Left ventricle myocardium inferior (tissue), 1 donor: Measurements from ENCODE around the gene MYOM1. TPM values are rescaled to one million over a fixed set of nuclear protein-coding genes. Genes with fewer than 3 reads are reported as not detected.

Experiments used
- DNase-seq: peaks from one replicate; pipeline ENCODE4 v3.0.0-alpha.2; 2020
- H3K27ac ChIP-seq: fragments of 200-600 bp; replicated peaks from 2 replicates; pipeline ENCODE4 v1.8.0; 2021
- H3K27me3 ChIP-seq: fragments of 200-600 bp; 2 replicates; pipeline ENCODE4 v1.8.0; 2021; ENCODE audit warnings: low read depth
- H3K36me3 ChIP-seq: fragments of 200-600 bp; 2 replicates; pipeline ENCODE4 v1.8.0; 2021
- H3K4me1 ChIP-seq: fragments of 200-600 bp; 2 replicates; pipeline ENCODE4 v1.8.0; 2021
- H3K4me3 ChIP-seq: fragments of 200-600 bp; 2 replicates; pipeline ENCODE4 v1.8.0; 2021; ENCODE audit warnings: mild to moderate bottlenecking, moderate library complexity
- H3K9me3 ChIP-seq: fragments of 200-600 bp; replicated peaks from 2 replicates; pipeline ENCODE4 v1.8.0; 2021
- intact Hi-C: fragments of 100-400 bp; cut with micrococcal nuclease; formaldehyde crosslinking; loops from one replicate; pipeline ENCODE4 v1.11.0; 2022
- total RNA-seq: library from RNA; stranded (reverse); fragmentation: NEBNext Ultra II Directional; extraction: Animal tissue kit (Norgen Biotek cat#: 25700); gene quantifications from one replicate; pipeline ENCODE4 v1.2.1, GENCODE V29; 2021
- TF ChIP-seq, protein P1 (sequence below): fragments of 200-600 bp; IDR thresholded peaks from 2 replicates; pipeline ENCODE4 v1.8.0; 2021; ENCODE audit warnings: antibody characterized with exemption, mild to moderate bottlenecking, borderline replicate concordance
- donor health status: DM: no; HTN: yes; CAD: no; lungs with severe emphysema.

Gene MYOM1
- total RNA-seq, 1 donor from 2014 or later: 667 TPM

DNA sequence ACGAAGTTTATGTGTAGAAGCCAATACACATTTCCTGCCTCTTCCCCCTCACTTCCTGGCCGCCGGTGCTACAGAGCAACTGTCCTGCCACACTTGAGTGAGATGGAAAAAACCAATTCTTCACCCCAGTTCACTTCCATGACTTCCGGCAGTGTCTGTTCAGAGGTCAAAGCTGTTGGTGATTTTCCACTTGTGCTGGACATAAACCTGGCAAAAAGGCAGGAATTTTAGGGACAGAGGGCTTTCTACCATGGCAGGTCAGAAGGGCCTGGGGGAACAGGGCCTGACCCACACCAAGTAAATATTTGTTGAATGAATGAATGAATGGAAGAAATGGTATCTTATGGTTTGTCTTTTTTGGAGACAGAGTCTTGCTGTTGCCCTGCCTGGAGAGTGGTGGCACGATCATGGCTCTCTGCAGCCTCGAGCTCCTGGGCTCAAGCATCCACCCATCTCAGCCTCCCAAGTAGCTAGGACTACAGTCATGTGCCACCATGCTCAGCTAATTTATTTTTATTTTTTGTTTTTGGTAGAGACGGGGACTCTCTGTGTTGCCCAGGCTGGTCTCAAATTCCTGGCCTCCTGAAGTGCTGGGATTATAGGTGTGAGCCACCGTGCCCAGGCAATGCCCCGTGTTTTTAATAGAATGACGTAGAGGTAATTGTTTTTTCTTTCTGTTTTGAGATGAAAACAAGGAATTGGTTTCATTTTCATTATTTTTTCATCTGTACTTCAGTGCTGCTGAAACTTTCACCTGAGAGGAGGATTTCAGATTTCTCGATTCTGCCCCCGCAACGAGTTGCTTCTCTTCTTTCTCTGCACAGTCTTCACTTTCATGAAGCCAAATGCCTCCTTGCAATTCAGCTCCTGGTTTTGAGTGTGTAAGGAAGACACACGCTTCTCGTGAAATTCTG is 158.8 kb downstream of the MYOM1 start:
- peaks cover 15% of the 10 kb centered on the region for H3K4me1 ChIP-seq
- H3K27me3 ChIP-seq: no peaks in the 10 kb centered on the region
- TF ChIP-seq, protein P1, sequence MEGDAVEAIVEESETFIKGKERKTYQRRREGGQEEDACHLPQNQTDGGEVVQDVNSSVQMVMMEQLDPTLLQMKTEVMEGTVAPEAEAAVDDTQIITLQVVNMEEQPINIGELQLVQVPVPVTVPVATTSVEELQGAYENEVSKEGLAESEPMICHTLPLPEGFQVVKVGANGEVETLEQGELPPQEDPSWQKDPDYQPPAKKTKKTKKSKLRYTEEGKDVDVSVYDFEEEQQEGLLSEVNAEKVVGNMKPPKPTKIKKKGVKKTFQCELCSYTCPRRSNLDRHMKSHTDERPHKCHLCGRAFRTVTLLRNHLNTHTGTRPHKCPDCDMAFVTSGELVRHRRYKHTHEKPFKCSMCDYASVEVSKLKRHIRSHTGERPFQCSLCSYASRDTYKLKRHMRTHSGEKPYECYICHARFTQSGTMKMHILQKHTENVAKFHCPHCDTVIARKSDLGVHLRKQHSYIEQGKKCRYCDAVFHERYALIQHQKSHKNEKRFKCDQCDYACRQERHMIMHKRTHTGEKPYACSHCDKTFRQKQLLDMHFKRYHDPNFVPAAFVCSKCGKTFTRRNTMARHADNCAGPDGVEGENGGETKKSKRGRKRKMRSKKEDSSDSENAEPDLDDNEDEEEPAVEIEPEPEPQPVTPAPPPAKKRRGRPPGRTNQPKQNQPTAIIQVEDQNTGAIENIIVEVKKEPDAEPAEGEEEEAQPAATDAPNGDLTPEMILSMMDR: no peak
- H3K27ac ChIP-seq: peak overlapping the region; percentile 2
- no peaks in the 10 kb centered on the region for H3K36me3 ChIP-seq
- intact Hi-C loops: loop anchor here (5.0 kb wide), 1 partner anchor 129 kb away; no protein-coding TSS in a partner anchor
- H3K9me3 ChIP-seq: no peaks in the 10 kb centered on the region
- no peak for DNase-seq
- H3K4me3 ChIP-seq: no peak overlapping the region

DNA sequence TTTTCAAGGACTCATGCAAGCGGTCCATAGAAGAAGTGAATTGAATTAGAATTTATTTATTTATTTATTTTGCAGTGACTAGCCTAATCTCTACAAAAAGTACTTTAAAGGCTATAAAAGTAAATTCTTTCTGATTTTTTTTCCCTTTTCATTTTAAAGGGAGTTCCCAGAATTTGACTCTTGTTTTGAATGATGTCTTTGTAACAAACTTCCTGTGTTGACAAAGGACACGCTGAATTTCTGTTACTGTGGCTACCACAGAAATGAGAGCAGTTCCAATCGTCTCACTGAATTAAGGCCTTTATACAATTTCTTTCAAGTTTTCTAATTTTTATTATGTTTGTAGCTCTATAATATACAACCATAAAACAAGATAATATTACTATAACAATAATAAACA is 160.5 kb downstream of the MYOM1 start:
- peaks cover 15% of the 10 kb centered on the region for H3K4me1 ChIP-seq
- TF ChIP-seq, protein P1: no peak
- no peak overlapping the region for H3K4me3 ChIP-seq
- DNase-seq: no peak
- H3K9me3 ChIP-seq: no peaks in the 10 kb centered on the region
- H3K27me3 ChIP-seq: no peaks in the 10 kb centered on the region
- peak overlapping the region; percentile 10 for H3K27ac ChIP-seq
- H3K36me3 ChIP-seq: no peaks in the 10 kb centered on the region
- intact Hi-C loops: no loop called here

DNA sequence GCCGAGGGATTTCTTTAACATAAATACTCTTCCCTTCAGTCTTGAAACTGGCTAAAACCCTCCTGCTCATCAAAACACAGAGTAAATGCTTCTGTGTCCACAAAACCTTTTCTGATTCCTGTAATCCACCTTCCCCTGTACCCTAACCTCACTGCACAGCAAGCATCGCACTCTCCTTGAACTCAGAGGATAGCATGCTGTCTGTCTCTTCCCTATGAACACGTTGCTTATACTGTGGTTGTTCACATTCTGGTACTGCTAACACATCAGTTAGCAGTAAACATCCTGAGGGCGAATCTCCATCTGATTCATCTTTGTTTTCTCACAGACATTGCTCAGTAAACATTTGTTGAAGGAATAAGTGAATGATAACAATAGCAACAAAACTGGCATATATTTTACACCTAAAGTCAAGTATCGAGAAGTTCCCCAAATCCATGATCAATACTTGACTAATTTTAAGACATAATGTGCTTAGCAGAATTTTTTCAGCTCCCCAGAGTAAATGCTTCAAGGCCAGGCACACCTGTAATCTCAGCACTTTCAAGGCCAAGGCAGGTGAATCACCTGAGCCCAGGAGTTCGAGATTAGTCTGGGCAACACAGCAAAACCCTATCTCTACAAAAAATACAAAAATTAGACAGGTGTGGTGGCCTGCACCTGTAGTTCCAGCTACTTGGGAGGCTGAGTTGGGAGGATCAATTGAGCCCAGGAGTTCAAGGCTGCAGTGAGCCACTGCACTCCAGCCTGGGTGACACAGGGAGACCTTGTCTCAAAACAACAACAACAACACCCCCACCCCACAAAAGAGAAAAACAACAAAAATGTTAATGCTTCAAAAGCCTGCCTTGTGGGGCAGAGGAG is 161.2 kb downstream of the MYOM1 start:
- Histone ChIP-seq H3K27ac (peak overlapping the region; percentile 10), H3K27me3 (no peaks in the 10 kb centered on the region), H3K4me1 (peaks cover 15% of the 10 kb centered on the region), H3K9me3 (no peaks in the 10 kb centered on the region), H3K4me3 (no peak overlapping the region), H3K36me3 (no peaks in the 10 kb centered on the region)
- TF ChIP-seq, protein P1: no peak
- DNase-seq: no peak
- intact Hi-C loops: no loop called here

DNA sequence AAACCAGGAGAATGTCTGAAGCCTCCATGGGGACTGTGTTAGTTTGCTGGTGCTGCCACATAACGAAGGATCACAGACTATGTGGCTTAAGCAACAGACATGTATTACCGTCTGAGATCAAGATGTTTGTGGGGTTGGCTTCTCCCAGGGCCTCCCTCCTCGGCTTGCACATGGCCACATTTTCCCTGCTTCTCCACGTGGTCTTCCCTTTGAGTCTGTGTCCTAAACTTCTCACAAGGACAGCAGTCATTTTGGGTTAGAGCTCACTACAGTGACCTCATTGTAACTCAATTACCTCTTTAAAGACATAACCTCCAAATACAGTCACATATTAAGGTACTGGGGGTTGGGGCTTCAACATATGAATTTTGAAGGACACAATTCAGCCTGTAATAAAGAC is 162.2 kb downstream of the MYOM1 start:
- Histone ChIP-seq H3K9me3 (no peaks in the 10 kb centered on the region), H3K36me3 (no peaks in the 10 kb centered on the region), H3K4me1 (peaks cover 15% of the 10 kb centered on the region), H3K27me3 (no peaks in the 10 kb centered on the region), H3K4me3 (no peak overlapping the region), H3K27ac (no peak overlapping the region)
- intact Hi-C loops: no loop called here
- TF ChIP-seq, protein P1: no peak
- DNase-seq: no peak

DNA sequence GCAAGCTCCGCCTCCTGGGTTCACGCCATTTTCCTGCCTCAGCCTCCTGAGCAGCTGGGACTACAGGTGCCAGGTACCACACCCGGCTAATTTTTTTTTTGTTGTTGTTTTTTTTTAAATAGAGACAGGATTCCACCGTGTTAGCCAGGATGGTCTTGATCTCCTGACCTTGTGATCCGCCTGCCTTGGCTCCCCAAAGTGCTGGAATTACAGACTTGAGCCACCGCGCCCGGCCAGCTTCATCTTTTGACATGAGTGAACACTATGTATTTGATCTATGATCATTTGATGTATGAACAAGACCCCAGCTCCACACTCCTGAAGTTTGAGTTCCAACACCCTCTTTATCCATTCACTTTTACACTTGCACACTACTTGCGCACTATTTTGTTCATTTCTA is 163.5 kb downstream of the MYOM1 start:
- Histone ChIP-seq H3K4me1 (peaks cover 15% of the 10 kb centered on the region), H3K36me3 (no peaks in the 10 kb centered on the region), H3K4me3 (no peak overlapping the region), H3K27me3 (no peaks in the 10 kb centered on the region), H3K27ac (no peak overlapping the region), H3K9me3 (no peaks in the 10 kb centered on the region)
- intact Hi-C loops: no loop called here
- TF ChIP-seq, protein P1: no peak
- DNase-seq: no peak
